HFF-Myc (cell line): ENCODE measurements around the gene ARMCX6.
"Not testable (repeated sequence)": the region's sequence is repeated elsewhere in the genome, so short reads cannot be mapped to it uniquely, and the experiment has no call there.

ENCODE experiments used
- DNase-seq: peaks from one replicate; pipeline ENCODE4 v3.0.0-alpha.2; 2011; ENCODE audit warnings: low read depth; ENCODE audit errors: extremely low read depth
- H3K4me3 ChIP-seq: replicated peaks from 2 replicates; pipeline ENCODE4 v1.5.1; 2011; ENCODE audit warnings: low read depth, mild to moderate bottlenecking, control low read depth, low read length
- TF ChIP-seq, protein P1 (sequence below): IDR thresholded peaks from 2 replicates; pipeline ENCODE4 v1.5.1; 2012; ENCODE audit warnings: mild to moderate bottlenecking, low read depth, low read length, control low read depth; ENCODE audit errors: missing control alignments

ARMCX6 gene

GRCh38 chrX:101642093-101642492 lies 24.3 kb upstream of the ARMCX6 start:
- TF ChIP-seq, protein P1, sequence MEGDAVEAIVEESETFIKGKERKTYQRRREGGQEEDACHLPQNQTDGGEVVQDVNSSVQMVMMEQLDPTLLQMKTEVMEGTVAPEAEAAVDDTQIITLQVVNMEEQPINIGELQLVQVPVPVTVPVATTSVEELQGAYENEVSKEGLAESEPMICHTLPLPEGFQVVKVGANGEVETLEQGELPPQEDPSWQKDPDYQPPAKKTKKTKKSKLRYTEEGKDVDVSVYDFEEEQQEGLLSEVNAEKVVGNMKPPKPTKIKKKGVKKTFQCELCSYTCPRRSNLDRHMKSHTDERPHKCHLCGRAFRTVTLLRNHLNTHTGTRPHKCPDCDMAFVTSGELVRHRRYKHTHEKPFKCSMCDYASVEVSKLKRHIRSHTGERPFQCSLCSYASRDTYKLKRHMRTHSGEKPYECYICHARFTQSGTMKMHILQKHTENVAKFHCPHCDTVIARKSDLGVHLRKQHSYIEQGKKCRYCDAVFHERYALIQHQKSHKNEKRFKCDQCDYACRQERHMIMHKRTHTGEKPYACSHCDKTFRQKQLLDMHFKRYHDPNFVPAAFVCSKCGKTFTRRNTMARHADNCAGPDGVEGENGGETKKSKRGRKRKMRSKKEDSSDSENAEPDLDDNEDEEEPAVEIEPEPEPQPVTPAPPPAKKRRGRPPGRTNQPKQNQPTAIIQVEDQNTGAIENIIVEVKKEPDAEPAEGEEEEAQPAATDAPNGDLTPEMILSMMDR = no peak
- no peak overlapping the region for H3K4me3 ChIP-seq
- no peak for DNase-seq

DNA sequence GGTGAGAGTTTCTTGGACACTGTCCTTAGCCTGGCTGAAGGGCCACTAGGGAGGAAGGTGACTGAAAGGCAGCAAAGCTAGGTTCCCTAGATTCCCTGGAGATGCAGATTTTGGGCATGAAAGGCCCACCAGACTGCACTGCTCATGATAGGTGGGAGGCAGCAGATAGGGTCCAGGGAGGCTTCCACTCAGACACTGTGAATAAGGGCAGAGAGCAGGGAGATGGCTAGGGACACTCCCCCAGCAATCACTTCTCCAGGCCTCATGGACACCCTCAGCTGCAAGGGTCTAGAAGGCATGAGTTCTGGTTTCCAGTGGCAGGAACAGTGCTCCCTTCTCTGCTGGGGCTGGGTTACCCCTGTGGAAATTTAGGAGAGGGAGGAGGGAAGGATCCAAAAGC lies 21.8 kb upstream of the ARMCX6 start:
- TF ChIP-seq, protein P1 = no peak
- H3K4me3 ChIP-seq = no peak overlapping the region
- no peak for DNase-seq

DNA sequence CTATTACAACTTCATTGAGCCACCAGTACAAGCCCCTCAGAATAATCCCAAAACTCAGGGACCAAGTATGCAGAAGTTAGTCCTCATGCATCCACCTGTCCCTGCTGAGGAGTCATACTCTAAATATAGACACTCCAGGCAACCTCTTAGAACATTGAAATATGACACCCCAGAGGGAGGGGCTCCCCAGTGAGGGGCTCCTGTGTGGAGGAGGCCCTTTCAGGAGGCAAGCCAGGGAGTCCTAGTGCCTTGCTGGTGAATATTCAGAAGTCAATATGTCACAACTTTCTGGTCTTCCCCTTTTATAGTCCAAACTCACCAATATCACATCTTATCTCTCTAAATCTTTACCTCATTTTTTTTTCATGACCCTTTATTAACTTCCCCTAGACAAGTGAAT lies 1.6 kb upstream of the ARMCX6 start:
- no peak overlapping the region for H3K4me3 ChIP-seq
- TF ChIP-seq, protein P1 = no peak
- no peak for DNase-seq

GRCh38 chrX:101605728-101606127 lies 12.1 kb downstream of the ARMCX6 start:
- DNase-seq = no peak
- no peak overlapping the region for H3K4me3 ChIP-seq
- TF ChIP-seq, protein P1 = no peak

DNA sequence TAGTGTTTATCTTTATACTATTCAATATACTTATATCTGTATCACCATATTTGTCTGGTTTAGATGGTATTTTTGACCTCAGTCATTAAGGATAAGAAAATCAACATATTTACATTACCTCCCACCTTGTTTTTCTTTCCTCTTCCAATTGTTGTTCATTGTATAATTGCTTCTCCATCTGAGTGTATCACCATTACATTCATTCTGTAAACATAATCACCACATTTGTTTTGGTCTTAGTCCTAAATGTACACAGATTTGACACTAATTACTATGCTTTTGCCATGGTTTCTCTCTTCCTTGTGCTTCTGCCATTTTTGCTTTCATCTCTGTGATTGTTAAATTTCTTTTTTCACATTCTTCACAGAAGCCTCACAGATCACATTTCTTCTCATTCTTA lies 12.7 kb downstream of the ARMCX6 start:
- H3K4me3 ChIP-seq = no peak overlapping the region
- TF ChIP-seq, protein P1 = no peak
- no peak for DNase-seq

- peak; percentile 33 for DNase-seq
- TF ChIP-seq, protein P1 = no peak
- H3K4me3 ChIP-seq = no peak overlapping the region
Observed at GRCh38 chrX:101602077-101602476, 15.7 kb downstream of the ARMCX6 start.

DNA sequence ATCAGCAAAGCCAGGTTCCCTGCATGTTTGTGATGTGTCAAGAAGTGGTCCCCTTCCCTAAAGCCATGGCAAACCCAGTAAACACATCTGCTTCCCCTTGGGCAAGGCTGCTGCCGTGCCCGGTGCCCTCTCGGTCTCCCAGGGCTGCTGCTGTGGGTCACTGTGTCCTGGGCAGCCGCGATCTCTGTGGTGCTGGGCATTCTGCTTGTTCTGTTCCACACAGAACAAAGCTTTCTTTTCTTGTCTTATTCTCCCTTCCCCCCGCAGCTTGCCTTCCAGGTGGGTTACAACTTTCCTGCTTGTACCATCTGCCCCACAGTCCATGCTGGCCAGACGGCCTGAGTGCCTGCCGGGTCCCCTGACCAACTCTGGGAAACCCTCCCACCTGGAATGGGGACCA lies 18.2 kb downstream of the ARMCX6 start:
- H3K4me3 ChIP-seq, DNase-seq: not testable (repeated sequence)
